HTERT RPE-1 (cell line): ENCODE measurements around the gene MTCH1.

Experiments
- in situ Hi-C: fragments of 300-500 bp; cut with MboI; formaldehyde crosslinking; loops from 4 replicates; pipeline ENCODE4 v1.14.3; 2020; ENCODE audit warnings: low sequenced_read_pairs

Gene MTCH1

DNA sequence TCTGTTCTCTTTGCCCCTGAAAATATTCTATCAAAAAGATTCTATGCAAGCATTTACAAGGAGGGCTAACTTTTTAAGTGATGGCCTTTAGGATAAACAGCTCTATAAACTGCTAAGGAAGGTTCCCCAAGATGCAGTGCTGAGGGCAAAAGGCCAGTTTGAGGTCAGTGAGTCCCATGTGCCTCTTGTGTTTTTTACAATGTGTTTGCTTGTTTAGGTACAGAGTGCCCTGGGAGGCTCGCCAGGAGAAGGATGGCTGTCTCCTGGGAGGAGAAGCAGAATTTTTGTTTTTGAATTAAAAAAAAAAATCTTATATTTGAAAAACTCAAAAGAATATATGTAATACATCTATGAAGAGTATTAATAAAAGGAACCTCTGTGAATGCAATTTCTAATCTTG is 12.8 kb downstream of the MTCH1 start:
- in situ Hi-C loops: no loop called here

DNA sequence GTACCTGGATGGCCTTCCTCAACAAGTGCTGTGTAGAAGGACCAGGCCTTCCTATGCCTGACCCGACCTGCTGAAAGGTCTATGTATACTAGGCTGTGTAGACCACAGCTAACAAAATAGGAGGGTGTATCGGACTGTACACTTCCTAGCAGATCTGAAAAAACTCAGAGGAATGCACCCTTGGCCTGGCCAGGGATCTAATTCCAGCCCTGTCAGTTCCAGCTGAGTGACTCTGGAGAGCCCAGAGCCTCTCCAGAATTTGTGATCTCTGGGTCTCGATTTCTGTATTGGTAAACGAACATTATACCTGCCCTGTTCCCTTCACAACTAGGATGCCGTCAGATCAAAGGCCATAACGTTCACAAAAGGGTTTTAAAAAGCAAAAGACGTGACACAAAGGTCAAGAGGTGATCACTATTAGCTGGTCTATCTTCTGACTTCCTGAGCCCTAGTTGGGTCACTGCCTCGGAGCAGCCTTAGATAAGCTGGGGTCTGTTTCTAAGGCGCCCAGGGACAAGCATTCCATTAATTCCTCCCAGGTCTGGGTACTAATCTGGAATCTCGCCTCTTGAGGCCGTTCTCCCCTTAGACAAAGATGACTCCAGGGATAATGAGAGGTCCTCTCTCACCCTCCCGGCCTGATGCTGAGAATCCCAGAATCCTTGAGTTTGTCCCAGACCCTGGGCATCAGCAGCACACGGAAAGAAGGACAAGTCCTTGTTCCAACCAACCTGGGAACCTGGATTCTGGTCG is 13.9 kb downstream of the MTCH1 start:
- in situ Hi-C loops: no loop called here

DNA sequence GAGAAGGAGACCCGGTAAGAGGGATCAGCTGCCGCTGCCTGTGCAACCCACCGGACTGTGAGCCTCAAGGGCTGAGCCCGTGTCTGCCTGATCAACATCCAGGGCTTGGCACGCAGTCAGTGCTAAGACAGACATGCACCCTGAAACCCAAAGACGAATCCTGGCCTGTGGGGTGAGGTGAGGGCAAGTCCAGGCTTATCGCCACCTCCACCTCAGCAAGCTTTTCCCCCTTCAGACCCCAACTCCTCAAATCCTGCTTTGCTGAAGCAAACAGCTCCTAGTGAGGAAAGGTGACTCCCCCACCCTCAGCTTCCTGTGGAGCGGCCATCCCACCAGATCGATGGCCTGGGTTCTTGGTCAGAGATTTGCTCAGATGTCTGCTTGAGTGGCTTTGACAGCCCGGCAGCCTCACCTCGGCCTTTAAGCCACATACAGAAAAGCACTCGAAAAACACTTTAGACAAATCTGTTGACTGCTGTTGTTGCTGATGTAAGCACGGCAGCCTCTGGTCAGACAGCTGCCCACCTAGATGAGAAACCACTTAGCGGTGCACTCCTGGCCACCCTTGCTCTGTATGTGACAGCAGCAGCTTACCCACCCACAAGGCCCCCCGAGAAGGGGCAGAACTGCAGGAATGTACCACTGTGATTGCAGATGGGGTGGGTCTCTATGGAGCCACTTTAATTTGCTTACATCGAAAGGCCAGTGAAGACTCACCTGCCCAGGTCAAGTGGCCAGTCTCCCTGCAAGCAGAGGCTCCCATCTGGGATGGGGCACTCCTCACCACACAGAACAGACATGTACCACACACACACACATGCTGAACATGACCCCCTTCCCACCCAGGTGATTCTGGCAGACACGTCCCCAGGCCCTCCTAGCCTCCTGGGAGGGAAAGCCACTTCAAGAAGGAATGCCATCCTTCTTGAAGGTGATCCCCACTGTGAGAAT is 14.8 kb downstream of the MTCH1 start:
- in situ Hi-C loops: no loop called here

DNA sequence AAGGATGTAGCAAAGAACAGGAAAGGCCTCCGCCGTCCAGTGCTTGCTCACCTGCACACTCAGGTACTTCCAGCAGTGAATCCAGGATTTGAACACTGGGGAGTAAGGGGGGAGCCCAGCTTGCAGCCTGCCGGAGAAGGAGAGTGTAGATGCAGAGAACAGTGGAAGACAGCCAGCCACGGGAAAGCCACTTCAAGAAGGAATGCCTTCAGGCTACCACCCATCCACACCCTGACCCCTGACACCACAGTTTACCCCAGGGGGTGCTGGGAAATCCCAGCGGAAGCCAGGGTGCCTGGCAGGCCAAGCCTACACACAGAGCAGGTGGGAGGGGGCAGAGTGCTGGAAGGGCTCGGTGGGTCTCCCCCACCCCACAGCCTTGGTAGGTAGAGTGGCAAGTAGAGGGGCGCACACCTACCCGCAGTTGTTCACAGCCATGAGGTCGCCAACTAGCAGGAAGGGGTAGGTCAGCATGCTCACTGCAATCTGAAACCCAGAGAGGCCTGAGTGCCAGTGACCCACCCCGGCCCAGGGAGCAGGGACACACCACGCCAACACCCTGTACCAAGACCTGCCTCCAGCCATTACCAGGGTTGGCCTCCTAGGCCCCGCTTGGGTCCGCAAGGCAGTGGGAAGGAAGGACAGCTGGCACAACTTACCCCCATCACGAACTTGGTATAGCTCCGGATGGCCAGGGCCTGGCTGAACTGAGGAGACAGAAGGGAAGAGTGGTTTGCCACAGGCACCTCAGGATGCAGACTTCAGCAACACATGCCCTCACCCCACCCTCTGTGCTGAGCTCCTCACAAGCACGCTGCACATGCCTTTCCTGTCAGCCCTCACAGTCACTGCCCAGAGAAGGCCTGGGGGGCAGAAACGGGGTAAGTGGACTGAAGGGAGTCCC is 15.8 kb downstream of the MTCH1 start:
- in situ Hi-C loops: no loop called here

DNA sequence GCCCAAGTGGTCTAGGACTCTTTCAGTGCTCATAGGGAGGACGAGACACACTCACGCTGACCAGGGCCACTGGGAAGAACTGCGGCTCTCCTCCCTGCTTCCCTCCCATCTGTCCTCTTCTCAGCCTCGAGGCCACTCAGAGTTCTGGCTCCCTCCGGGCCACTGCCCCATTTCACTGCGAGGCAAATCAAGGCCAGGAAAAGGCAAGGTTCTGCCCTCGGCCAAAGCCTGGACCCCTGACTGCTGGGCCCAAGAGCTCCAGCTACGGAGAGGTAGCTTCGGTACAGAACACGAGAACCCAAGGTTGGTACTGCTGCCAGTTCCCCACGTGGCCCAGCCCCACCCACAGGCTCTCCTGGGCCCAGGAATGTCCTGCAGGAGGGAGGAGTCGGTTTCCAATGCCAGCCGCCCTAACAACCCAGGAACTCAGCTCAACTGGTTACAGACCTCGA is 16.7 kb downstream of the MTCH1 start:
- in situ Hi-C loops: no loop called here

DNA sequence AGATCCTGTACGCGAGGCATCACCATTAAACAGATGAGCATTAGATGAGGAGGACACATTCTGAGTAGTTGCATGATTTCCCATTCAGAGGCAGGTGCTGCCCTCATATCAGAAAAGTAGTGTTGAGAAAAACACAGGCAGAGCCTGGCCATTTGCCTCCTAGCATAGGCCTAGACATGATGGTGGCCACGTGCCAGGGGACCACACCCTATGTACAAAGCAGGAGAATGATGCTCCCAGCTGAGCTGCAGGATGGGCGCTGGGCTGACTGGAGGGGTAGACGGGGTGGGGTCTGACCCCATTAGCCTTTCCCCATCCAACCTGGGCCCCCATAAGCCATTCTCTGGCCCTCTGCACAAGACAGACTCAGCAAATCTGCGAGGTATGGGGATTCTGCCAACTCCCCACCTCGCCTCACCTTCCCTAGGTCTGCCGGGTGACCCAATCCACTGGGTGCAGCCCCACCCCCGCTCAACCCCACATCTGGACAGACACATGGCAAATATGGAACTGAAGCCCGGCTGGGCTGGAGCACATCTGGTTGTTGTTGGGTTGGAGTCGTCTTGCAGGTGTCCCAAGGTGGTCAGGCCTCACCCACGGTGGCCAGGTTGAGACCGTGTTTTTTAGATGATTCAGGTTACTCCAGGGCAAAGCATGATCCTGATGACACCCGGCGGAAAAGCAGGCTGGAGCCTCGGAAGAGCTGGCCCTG is 17.6 kb downstream of the MTCH1 start:
- in situ Hi-C loops: no loop called here

DNA sequence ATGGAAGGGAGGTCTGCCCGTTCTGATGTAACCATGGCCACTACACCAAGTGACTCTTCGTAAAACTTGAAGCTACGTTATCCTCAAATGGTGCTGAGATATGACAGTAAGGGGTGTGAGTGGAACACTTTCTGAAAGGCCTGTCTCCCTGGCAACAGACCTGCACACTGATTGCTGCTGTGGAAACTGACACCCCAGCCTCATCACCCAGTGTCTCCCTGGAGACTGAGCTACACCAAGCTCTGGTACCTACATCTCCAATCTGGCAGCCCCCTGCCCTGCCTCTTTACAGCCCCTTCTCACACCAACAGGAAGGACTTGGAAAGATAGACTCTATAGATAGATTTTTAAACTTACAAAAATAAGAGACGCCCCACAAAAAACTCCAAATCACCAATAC is 18.2 kb downstream of the MTCH1 start:
- in situ Hi-C loops: no loop called here

DNA sequence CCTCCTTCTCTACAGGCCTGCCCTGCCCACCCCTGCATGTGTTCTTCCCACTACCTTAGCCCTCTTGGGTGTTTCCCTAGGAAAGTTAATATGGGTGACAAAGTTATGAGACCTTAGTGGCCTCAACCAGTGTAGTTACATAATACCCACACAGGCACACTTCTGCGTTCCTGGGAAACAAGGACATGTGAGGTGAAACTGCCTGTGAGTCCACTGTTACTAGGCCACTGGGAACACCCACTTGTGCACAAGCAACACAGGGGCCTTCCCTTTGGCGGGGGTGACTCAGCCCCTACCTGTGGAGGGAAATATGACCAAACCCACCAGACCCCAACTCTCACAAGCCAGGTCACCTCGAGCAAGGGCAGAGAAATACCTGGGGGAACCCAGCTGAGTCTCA is 18.7 kb downstream of the MTCH1 start:
- in situ Hi-C loops: no loop called here

DNA sequence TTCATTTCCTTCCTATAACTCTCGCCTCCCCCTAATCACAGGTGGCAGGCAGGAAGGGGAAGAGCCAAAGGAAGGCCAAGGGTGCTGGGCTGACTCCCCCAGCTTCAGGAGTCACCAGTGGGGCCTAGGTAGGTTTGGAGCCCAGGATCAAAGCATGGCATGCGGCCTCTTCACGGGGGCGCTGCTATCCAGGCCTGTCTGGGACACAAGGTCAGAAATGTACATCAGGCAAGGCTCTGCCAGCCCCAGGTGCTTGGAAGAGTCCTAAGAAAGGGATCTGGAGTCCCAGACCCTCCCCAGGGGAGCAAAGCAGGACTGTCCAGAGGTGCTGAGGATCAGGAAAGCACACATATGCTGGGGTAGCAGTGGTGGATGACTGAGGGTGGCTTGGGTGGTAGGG is 21.1 kb downstream of the MTCH1 start:
- in situ Hi-C loops: no loop called here

DNA sequence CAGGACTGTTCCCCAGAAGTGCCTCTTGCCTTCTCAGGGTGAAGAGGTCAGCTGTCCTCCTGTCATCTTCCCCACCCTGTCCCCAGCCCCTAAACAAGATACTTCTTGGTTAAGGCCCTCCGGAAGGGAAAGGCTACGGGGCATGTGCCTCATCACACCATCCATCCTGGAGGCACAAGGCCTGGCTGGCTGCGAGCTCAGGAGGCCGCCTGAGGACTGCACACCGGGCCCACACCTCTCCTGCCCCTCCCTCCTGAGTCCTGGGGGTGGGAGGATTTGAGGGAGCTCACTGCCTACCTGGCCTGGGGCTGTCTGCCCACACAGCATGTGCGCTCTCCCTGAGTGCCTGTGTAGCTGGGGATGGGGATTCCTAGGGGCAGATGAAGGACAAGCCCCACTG is 21.6 kb downstream of the MTCH1 start:
- in situ Hi-C loops: no loop called here

DNA sequence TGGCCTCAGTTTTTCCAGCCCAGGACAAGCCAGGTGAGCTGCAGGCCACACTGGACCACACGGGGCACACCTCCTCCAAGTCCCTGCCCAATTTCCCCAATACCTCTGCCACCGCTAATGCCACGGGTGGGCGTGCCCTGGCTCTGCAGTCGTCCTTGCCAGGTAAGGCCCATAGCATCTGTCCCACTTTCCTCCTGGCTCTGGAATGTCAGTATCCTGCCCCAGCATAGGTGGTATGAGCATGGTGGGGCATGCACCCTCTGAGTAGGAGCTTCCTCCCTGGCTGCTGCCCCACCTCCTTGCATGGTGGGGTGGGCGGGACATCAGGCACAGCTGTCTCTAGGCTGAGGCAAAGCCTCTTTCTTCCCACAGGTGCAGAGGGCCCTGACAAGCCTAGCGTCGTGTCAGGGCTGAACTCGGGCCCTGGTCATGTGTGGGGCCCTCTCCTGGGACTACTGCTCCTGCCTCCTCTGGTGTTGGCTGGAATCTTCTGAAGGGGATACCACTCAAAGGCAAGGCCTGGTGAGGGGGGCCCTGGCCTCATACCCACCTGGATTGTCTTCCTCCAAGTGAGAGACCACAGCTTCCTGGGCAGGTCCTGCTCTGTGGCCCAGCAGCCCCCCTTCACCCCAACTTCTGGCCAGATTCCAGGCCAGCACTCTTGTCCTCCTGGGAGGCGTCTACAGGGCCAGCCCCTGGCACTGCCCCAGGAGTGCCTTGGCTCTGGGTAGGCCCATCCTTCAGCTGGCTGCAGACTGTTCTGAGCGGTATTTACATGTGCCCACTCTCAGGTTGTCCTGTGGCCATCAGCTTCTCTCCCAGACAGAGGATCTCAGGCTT is 22.3 kb downstream of the MTCH1 start:
- in situ Hi-C loops: no loop called here

DNA sequence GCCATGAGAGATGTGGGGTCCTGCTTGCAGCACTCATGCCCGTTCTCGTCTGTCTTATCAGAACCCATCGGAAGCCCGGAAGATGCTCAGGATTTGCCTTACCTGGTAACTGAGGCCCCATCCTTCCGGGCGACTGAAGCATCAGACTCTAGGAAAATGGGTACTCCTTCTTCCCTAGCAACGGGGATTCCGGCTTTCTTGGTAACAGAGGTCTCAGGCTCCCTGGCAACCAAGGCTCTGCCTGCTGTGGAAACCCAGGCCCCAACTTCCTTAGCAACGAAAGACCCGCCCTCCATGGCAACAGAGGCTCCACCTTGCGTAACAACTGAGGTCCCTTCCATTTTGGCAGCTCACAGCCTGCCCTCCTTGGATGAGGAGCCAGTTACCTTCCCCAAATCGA is 23.1 kb downstream of the MTCH1 start:
- in situ Hi-C loops: no loop called here

DNA sequence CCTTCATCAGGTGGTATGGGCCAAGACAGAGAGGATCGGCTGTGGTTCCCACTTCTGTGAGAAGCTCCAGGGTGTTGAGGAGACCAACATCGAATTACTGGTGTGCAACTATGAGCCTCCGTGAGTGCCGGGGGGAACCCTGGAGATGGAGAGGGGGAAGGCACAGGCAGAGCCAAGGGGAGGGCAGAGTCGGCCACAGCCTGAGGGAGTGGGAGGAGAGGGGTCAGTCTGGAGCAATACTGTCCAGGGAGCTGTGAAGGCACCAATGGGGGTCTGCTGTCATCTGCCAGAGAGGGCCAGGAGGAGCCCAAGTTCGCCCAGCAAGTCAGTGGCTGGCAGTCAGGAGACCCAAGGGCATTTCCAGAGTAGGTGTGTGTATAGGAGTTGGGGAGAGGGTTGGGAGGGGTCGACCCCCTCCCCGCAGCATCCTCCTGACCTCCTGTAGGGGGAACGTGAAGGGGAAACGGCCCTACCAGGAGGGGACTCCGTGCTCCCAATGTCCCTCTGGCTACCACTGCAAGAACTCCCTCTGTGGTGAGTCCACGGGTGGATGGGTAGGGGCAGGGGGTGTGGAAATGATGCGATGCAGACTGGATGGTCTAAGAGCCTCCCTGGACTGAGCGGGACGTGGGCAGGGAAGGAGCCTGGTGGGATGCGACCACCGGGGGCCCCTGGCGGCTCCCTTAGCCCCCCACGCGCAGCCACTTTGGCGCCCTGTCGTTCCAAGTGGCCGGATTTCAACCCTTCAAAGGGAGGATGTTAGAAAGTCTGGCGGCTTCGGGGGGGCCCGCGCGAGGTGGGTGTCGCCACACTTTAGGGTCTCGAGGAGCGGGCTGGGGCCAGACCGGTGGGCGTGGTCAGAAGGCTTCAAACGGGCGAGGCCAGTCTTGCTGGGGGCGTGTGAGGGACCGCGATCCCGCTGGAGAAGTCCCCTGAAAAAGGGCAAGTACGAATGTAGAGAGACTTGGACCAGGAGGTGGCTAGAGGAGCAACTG is 24.3 kb downstream of the MTCH1 start:
- in situ Hi-C loops: no loop called here

DNA sequence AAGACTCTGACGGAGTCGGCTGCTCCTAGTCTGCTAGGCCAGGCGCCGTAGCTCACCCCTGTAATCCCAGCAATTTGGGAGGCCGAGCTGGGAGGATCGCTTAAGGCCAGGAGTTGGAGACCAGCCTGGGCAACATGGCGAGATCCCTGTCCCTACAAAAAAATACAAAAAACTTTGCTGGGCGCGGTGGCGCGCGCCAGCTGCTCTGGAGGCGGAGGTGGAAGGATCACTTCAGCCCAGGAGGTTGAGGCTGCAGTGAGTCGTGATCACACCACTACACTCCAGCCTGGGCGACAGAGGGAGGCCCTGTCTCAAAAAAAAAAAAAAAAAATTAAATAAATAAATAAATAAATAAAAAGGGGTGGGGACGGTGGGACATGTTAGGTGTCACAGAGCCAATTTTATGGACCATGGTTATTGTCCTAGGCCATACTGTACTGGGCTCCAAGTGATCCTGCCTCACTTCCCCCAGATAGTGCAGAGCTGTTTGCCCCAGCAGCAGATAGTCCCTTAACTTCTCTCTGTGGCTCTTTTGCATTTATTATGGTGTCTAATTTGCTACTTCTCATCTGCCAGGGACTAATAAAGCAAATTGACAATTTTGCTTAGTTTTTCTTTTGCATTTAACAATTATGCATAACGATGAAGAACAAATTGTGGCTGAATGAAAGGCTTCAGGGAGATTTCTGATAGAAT is 26.3 kb downstream of the MTCH1 start:
- in situ Hi-C loops: no loop called here

DNA sequence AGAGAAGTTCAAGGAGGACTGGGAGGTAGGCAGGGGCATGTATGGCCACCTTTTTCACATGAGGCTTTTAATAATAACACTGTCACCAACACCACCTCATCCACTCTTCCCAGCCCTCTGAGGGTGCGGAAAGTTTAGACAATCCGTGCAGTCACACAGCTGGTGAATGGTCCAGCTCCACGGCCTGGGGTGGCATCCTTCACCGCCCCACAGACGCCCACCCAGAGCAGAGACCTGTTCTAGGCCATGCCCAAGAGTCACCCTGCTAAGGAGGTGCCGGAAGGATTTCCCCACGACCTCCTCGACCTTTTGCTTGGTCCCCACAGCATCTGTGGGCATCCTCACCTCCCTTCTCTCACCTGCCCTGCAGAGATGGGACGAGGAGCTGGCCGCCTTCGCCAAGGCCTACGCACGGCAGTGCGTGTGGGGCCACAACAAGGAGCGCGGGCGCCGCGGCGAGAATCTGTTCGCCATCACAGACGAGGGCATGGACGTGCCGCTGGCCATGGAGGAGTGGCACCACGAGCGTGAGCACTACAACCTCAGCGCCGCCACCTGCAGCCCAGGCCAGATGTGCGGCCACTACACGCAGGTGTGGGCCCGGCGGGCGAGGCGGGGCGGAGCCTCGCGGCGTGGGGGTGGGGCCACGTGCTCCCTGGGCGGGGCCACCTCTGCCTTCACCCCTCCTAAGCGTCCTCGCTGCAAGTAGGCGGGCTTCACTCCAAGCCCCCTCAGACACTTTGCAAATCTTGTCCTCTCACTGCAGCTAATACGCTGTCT is 27.0 kb downstream of the MTCH1 start:
- in situ Hi-C loops: no loop called here

DNA sequence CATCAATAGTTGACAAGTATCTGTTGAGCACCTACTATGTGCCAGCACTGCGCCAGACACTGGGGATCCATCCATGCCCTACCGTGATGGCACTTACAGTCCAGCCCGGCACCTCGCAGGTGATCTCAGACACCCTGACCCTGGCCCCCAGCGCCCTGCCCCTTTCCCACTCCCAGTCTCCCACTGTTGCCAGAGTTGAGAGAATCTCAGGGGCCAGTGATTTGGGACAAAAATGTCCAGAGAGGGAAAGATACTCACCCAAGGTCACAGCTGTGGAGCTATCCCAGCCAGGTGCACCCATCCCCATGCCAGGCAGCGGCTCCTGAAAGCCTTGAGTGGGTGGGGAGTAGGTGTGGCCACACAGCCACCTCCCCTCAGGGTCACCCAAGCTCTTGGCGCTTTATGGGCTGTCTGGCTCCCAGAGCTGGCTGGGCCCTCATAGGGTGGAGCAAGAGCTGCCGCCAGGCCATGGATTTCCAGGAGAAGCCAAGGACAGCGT is 28.2 kb downstream of the MTCH1 start:
- in situ Hi-C loops: no loop called here

DNA sequence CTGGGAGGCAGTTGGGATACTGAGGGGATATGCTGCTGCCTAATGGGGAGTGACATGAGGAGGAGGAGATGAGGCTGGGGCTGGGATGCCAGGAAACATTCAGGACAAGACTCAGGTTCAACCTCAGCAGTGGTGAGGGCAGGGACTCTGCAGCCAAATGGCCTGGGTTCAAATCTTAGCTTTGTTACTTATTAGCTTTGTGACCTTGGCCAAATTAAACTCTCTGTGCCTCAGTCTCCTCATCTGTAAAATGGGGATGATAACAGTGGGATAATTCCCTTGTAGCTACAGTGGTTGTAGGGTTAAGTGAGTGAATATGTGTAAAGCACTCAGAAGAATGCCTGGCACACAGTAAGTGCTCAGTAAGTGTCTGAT is 29.6 kb downstream of the MTCH1 start:
- in situ Hi-C loops: no loop called here
